NCI-H187 (cell line): ENCODE data around the gene ALDH1L2.
A peak's percentile ranks its signal among the peaks of the same experiment; 100 is the strongest.
"Not testable (repeated sequence)": the region's sequence is repeated elsewhere in the genome, so short reads cannot be mapped to it uniquely, and the experiment has no call there.

Experiments
- DNase-seq, 2 experiments: peaks; one replicate each; lab custom pipeline; 2025; lab: John Stamatoyannopoulos, UW

Gene ALDH1L2

GRCh38 chr12:105084251-105085250 lies at the start of gene ALDH1L2:
Gene ALDH1L2, minus strand, starts transcription at chr12:105084458. Its CDS starts 22 bp downstream, at chr12:105084436.
- DNase-seq, result no peak

GRCh38 chr12:105120551-105120950 lies 36.3 kb upstream of the ALDH1L2 start:
- DNase-seq, result no peak

- DNase-seq, result no peak
Measured at GRCh38 chr12:105116969-105117368, 32.7 kb upstream of the ALDH1L2 start.

- no peak for DNase-seq
Measured at GRCh38 chr12:105113094-105113493, 28.8 kb upstream of the ALDH1L2 start.

GRCh38 chr12:105110851-105111250 lies 26.6 kb upstream of the ALDH1L2 start:
- no peak for DNase-seq

GRCh38 chr12:105109465-105110212 lies 25.4 kb upstream of the ALDH1L2 start:
- DNase-seq, result peak in 1 of 2 experiments; percentile 2

- peak; percentile 92 to 97 for DNase-seq
Measured at GRCh38 chr12:105107494-105108371, 23.5 kb upstream of the ALDH1L2 start, which contains the start of gene WASHC4. Gene WASHC4, plus strand, starts transcription at chr12:105107731. Its CDS starts 70 bp downstream, at chr12:105107801.

GRCh38 chr12:105107171-105107493 lies 22.9 kb upstream of the ALDH1L2 start:
- DNase-seq, result peak; percentile 72 to 91

GRCh38 chr12:105106621-105107020 lies 22.4 kb upstream of the ALDH1L2 start:
- no peak for DNase-seq

GRCh38 chr12:105104762-105105161 lies 20.5 kb upstream of the ALDH1L2 start:
- DNase-seq, result no peak

GRCh38 chr12:105102673-105103072 lies 18.4 kb upstream of the ALDH1L2 start:
- DNase-seq, result no peak

GRCh38 chr12:105100998-105101397 lies 16.7 kb upstream of the ALDH1L2 start:
- DNase-seq, result no peak

- no peak for DNase-seq
Measured at GRCh38 chr12:105100207-105100985, 16.1 kb upstream of the ALDH1L2 start.

- no peak for DNase-seq
Measured at GRCh38 chr12:105099356-105099755, 15.1 kb upstream of the ALDH1L2 start.

- DNase-seq, result not testable (repeated sequence)
Measured at GRCh38 chr12:105095338-105095737, 11.1 kb upstream of the ALDH1L2 start.

GRCh38 chr12:105092336-105092735 lies 8.1 kb upstream of the ALDH1L2 start:
- no peak for DNase-seq

- DNase-seq, result no peak
Measured at GRCh38 chr12:105091476-105092206, 7.4 kb upstream of the ALDH1L2 start.

GRCh38 chr12:105090361-105090760 lies 6.1 kb upstream of the ALDH1L2 start:
- no peak for DNase-seq

GRCh38 chr12:105089817-105090216 lies 5.6 kb upstream of the ALDH1L2 start:
- DNase-seq, result no peak

GRCh38 chr12:105085501-105085900 lies 1.2 kb upstream of the ALDH1L2 start:
- no peak for DNase-seq
